ENCODE data around the gene PTBP1.

PTBP1 gene

GRCh38 chr19:796692-797527 lies at the start of gene PTBP1:
Gene PTBP1, plus strand, starts transcription at chr19:797452. Its CDS starts 46 bp downstream, at chr19:797498.
- peak; percentile 99 to 100 for DNase-seq
- peak within 1 kb of the TSS; percentile 96 to 99 for H3K27ac Mint-ChIP-seq
- peaks cover 37% of the 10 kb centered on the region for H3K4me1 Mint-ChIP-seq
- no peaks in the 10 kb centered on the region for H3K9me3 Mint-ChIP-seq
- H3K27me3 Mint-ChIP-seq, result no peaks in the 10 kb centered on the region
- ATAC-seq, result peak; percentile 84
- peak within 1 kb of the TSS; percentile 94 to 97 for H3K4me3 Mint-ChIP-seq

DNA sequence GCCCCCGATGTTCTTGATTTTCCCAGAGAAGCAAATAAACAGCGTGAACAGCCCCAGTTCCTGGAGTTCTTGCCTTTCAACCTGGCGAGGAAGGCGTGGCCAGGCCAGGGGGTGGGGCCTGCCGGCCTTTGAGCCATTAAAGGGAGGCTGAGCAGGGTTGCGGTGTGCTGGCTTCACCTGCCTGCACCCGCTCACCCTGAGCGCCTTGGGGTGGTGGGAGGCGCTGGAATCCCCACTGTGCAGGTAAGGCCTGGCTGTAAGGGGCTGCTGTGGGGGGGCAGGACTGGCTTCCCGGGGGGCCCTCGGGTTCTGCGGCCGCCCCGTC lies 49.0 kb upstream of the PTBP1 start:
- H3K4me1 Mint-ChIP-seq, result no peaks in the 10 kb centered on the region
- DNase-seq (no peak), ATAC-seq (no peak)
- no peak overlapping the region for H3K27ac Mint-ChIP-seq
- peaks cover 0 to 20% of the 10 kb centered on the region in 2 donors for H3K9me3 Mint-ChIP-seq
- H3K27me3 Mint-ChIP-seq, result no peaks in the 10 kb centered on the region
- no peak overlapping the region for H3K4me3 Mint-ChIP-seq

DNA sequence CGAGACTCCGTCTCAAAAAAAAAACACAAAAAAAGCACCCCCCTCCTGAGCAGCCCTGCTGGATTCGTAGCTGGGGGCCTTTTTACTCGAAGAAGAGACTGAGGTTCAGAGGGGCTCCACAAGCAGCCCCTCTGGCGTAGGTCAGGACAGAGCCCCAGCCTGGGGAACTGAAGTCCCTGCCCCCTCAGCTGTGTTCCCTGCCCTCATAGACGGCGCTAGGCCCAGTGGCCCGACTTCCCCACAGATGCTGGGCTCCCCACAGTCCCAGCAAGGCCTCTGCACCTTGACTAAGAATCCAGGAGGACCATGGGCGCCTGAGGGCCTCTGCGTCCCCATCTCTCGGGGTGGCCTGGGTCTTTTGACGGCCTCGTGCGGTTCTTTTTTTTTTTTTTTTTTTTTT lies 47.4 kb upstream of the PTBP1 start:
- Mint-ChIP-seq H3K27me3 (no peaks in the 10 kb centered on the region), H3K4me1 (no peaks in the 10 kb centered on the region), H3K4me3 (no peak overlapping the region), H3K9me3 (peaks cover 0 to 15% of the 10 kb centered on the region in 2 donors), H3K27ac (no peak overlapping the region)
- ATAC-seq (no peak), DNase-seq (no peak)

DNA sequence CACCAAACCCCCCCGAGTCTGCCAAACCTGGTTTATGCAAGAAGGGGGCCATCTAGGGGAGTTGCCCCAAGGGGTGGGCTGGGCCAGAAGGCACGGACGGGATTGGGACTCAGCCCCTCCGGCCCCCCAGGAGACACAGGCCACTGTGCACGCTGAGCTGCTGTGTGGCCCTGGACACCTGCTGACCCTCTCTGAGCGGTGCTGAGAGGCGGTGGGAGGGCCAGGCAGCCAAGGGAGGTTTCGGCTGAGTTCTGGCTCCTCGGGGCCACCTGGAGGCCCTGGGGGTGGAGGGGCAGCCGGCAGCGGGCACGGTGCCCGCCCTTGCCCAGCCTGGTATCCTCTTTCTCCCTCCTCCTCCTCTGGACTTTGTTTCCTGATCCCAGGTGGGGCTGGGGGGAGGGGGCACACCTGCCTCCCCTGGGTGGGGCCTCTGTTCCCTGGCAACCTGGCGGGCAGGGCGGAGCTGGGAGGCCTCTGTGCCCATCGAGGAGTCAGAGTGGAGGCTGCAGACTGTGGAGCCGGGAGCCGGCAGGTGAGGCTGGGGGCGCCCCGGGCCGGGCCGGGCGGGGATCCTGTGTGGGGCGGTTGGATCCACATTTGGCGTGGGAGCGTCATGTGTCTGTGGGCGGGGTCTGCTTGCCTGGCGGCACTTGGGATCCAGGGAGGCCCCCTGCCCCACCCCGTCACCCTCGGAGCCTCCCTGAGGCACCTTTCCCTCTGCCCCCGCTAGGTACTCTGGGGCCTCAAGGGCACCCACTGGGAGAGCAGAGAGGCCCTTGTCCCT lies 46.4 kb upstream of the PTBP1 start, which contains the start of gene MISP:
Gene MISP, plus strand, starts transcription at position 473 of the 784 bp plus-strand sequence. CDS start 5,835 bp downstream, outside the sequence.
- H3K27ac Mint-ChIP-seq, result no peak within 1 kb of the TSS
- no peaks in the 10 kb centered on the region for H3K4me1 Mint-ChIP-seq
- H3K4me3 Mint-ChIP-seq, result no peak within 1 kb of the TSS
- H3K27me3 Mint-ChIP-seq, result no peaks in the 10 kb centered on the region
- DNase-seq, result no peak
- no peak for ATAC-seq
- H3K9me3 Mint-ChIP-seq, result peaks cover 0 to 12% of the 10 kb centered on the region in 2 donors

DNA sequence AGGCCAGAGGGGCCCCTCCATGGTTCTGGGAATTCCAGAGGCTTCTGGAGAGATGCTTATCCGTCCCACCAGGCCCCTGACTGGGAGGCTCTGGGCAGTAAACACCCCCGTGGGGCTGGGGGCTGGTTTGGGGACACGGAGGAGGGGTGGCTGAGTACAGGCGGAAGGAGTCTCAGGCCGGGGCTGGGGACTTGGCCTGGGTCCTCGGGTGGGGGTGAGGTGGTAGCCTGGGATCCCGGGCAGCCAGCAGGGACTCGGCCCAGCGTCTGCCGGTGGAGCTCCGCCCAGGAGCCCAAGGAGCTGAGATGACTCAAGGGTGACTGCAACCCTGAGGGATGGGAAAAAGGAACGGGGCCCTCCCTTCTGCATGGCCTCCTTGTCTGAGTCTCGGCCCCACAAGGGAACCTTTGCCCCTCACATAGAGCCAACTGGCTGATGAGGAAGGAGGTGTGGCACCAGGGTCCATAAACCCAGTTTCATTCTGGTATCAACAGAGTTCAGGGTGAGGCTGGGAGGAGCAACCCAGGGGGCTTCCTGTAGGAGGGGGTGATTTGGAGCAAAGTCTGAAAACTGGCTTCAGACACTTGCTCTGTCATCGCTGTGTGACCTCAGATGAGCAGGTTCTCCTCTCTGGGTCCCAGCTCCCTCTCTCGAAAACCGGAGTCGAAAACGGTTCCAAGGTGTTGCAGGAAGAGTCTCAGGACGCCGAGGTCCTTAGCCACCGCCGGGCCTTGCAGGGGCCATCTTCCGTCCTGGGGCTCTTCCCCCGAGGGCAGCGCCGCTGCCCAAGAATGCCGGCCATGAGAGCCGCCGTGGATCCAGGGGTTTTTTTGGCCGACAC lies 45.5 kb upstream of the PTBP1 start:
- H3K27ac Mint-ChIP-seq, result no peak overlapping the region
- ATAC-seq (no peak), DNase-seq (no peak)
- no peak overlapping the region for H3K4me3 Mint-ChIP-seq
- H3K4me1 Mint-ChIP-seq, result no peaks in the 10 kb centered on the region
- H3K27me3 Mint-ChIP-seq, result no peaks in the 10 kb centered on the region
- H3K9me3 Mint-ChIP-seq, result peaks cover 0 to 6% of the 10 kb centered on the region in 2 donors

DNA sequence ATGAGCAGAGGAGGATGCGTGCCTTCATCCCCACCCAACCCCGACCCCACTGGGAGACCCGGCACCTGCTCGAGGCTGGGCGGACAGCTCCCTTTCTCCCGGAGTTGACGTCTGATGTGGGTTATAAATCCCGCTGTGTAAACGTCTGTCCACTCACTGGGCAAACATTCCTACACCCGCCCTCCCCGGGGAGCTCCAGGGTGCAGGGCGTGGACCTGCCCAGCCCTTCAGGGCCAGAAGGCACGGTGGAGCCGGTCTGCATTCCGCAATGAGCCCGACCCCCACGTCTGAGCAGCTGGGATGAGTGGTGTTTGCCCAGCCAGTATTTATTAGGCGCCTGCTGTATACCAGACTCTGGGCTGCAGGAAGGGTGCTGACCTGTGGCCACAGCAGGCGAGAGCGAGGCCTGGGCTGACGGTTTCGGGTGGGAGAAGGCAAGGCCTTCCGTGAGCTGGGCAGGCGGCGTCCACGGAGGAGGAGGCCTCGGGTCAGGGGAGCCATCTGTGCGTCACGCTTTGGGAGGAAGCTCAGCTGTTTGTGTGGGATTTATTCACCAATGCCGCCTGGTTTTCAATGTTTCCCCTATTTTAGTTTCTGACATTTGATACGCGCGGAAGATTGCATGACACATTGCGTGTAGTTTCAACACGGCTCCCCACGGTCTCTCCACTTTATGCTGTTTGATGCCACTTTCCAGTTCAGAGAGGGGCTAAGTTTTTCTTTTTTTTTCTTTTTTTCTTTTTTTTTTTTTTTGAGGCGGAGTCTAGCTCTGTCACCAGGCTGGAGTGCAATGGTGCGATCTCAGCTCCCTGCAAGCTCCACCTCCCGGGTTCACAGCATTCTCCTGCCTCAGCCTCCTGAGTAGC lies 44.4 kb upstream of the PTBP1 start:
- no peak for DNase-seq
- Mint-ChIP-seq H3K4me1 (no peaks in the 10 kb centered on the region), H3K9me3 (peaks cover 0 to 9% of the 10 kb centered on the region in 2 donors), H3K27ac (no peak overlapping the region), H3K4me3 (no peak overlapping the region), H3K27me3 (no peaks in the 10 kb centered on the region)
- ATAC-seq, result no peak

GRCh38 chr19:754530-754929 lies 42.7 kb upstream of the PTBP1 start:
- Mint-ChIP-seq H3K9me3 (peaks cover 0 to 21% of the 10 kb centered on the region in 2 donors), H3K27ac (no peak overlapping the region), H3K27me3 (no peaks in the 10 kb centered on the region), H3K4me3 (no peak overlapping the region), H3K4me1 (no peaks in the 10 kb centered on the region)
- DNase-seq (no peak), ATAC-seq (no peak)

DNA sequence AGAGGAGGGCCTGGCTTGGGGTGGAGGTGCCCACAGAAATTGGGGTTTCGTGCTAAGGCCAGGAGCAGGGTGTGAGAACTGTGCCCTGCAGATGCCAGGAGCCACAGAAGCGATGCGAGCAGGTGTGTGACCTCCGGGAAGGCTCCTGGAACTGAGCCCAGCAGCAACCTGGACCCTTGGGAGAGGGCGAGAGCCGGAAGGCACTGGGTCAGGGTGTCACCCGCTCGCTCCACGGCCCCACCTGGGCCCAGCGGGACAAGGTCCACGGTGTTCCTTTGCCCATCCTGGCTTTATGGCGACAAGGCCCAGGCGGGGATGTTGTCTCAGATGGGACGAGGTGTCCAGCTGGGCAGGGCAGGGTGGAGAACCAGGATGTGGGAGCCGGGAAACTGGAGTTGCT lies 42.2 kb upstream of the PTBP1 start:
- DNase-seq, result no peak
- no peak overlapping the region for H3K4me3 Mint-ChIP-seq

DNA sequence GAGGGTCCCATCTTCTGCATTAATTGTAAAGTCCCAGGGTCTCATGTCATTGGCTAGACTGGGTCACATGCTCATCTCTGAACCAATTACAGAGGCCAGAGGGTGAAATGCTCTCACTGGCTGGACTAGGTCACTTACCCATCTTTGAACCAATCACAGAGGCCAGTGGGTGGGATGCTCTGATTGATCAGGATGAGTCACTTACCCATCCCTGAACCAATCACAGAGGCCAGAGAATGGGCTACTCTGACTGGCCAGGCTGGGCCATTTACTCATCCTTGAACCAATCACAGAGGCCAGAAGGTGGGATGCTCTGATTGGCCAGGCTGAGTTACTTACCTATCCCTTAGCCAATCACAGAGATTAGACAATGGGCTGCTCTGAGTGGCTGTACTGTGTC lies 41.0 kb upstream of the PTBP1 start:
- H3K4me1 Mint-ChIP-seq, result no peaks in the 10 kb centered on the region
- H3K9me3 Mint-ChIP-seq, result peaks cover 0 to 25% of the 10 kb centered on the region in 2 donors
- H3K27me3 Mint-ChIP-seq, result no peaks in the 10 kb centered on the region
- H3K4me3 Mint-ChIP-seq, result no peak overlapping the region
- H3K27ac Mint-ChIP-seq, result no peak overlapping the region
- peak; percentile 70 for ATAC-seq
- no peak for DNase-seq

More for the DNA sequence above, 42.2 kb upstream of the PTBP1 start:
- H3K27ac Mint-ChIP-seq, result no peak overlapping the region
- no peaks in the 10 kb centered on the region for H3K27me3 Mint-ChIP-seq
- H3K4me1 Mint-ChIP-seq, result no peaks in the 10 kb centered on the region
- H3K9me3 Mint-ChIP-seq, result peaks cover 0 to 25% of the 10 kb centered on the region in 2 donors
- no peak for ATAC-seq

GRCh38 chr19:756821-757688 lies 40.2 kb upstream of the PTBP1 start:
- H3K4me1 Mint-ChIP-seq, result no peaks in the 10 kb centered on the region
- H3K27ac Mint-ChIP-seq, result no peak overlapping the region
- no peak for DNase-seq
- H3K27me3 Mint-ChIP-seq, result no peaks in the 10 kb centered on the region
- H3K9me3 Mint-ChIP-seq, result peaks cover 0 to 25% of the 10 kb centered on the region in 2 donors
- no peak for ATAC-seq
- H3K4me3 Mint-ChIP-seq, result no peak overlapping the region

DNA sequence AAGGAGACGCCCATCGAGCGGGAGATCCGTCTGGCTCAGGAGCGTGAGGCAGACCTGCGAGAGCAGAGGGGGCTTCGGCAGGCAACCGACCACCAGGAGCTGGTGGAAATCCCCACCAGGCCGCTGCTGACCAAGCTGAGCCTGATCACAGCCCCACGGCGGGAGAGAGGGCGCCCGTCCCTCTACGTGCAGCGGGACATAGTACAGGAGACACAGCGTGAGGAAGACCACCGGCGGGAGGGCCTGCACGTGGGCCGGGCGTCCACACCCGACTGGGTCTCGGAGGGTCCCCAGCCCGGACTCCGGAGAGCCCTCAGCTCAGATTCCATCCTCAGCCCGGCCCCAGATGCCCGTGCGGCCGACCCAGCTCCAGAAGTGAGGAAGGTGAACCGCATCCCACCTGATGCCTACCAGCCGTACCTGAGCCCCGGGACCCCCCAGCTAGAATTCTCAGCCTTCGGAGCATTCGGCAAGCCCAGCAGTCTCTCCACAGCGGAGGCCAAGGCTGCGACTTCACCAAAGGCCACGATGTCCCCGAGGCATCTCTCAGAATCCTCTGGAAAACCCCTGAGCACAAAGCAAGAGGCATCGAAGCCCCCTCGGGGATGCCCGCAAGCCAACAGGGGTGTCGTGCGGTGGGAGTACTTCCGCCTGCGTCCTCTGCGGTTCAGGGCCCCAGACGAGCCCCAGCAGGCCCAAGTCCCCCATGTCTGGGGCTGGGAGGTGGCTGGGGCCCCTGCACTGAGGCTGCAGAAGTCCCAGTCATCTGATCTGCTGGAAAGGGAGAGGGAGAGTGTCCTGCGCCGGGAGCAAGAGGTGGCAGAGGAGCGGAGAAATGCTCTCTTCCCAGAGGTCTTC lies 39.2 kb upstream of the PTBP1 start:
- H3K4me1 Mint-ChIP-seq, result no peaks in the 10 kb centered on the region
- peaks cover 0 to 25% of the 10 kb centered on the region in 2 donors for H3K9me3 Mint-ChIP-seq
- no peak for ATAC-seq
- H3K4me3 Mint-ChIP-seq, result no peak overlapping the region
- no peak for DNase-seq
- H3K27me3 Mint-ChIP-seq, result no peaks in the 10 kb centered on the region
- H3K27ac Mint-ChIP-seq, result no peak overlapping the region

- peaks cover 0 to 13% of the 10 kb centered on the region in 2 donors for H3K9me3 Mint-ChIP-seq
- ATAC-seq (no peak), DNase-seq (no peak)
- no peak overlapping the region for H3K27ac Mint-ChIP-seq
- no peaks in the 10 kb centered on the region for H3K4me1 Mint-ChIP-seq
- peaks cover 7% of the 10 kb centered on the region for H3K27me3 Mint-ChIP-seq
- no peak overlapping the region for H3K4me3 Mint-ChIP-seq
Observed at GRCh38 chr19:763181-763580, 34.1 kb upstream of the PTBP1 start.

- DNase-seq (no peak), ATAC-seq (no peak)
- Mint-ChIP-seq H3K9me3 (peaks cover 0 to 8% of the 10 kb centered on the region in 2 donors), H3K4me3 (no peak overlapping the region), H3K27ac (no peak overlapping the region), H3K27me3 (peaks cover 7% of the 10 kb centered on the region), H3K4me1 (no peaks in the 10 kb centered on the region)
Observed at GRCh38 chr19:763869-764268, 33.4 kb upstream of the PTBP1 start.
